ENCODE data around the gene IGFBP5. TPM values are rescaled to one million over a fixed set of nuclear protein-coding genes. Genes with fewer than 3 reads are reported as not detected.
A peak's percentile ranks its signal among the peaks of the same experiment; 100 is the strongest.

IGFBP5 gene
- total RNA-seq, 4 donors from 2014 or later: 313 to 1,402 (median 682) TPM

- 83 to 91% methylated on average over 3 to 4 of the region's 11 CpGs for WGBS, 2 donors (ENCODE audit: low coverage in 1 of 2)
- peak overlapping the region in 1 of 4 donors; percentile 28 for H3K27ac ChIP-seq
- ATAC-seq: no peak
Observed at GRCh38 chr2:216671081-216671411, 24.3 kb downstream of the IGFBP5 start.

GRCh38 chr2:216670266-216671080 lies 24.9 kb downstream of the IGFBP5 start:
- H3K27ac ChIP-seq: peak overlapping the region in 1 of 4 donors; percentile 28
- peaks cover 5 to 13% (median 5%) of the 10 kb centered on the region in 3 donors for H3K4me1 ChIP-seq
- peaks cover 0 to 26% of the 10 kb centered on the region in 2 donors for H3K36me3 ChIP-seq
- H3K27me3 ChIP-seq: no peaks in the 10 kb centered on the region
- TF ChIP-seq POLR2A (IDR thresholded peaks at IDR 0.05) (no peak), EP300 (IDR thresholded peaks at IDR 0.05) (no peak), POLR2AphosphoS5 (IDR thresholded peaks at IDR 0.05) (no peak), CTCF (IDR thresholded peaks at IDR 0.05) (no peak)
- no peak overlapping the region for H3K4me3 ChIP-seq
- 51 to 76% methylated on average over 7 to 10 of the region's 17 CpGs for WGBS, 2 donors (ENCODE audit: low coverage in 1 of 2)
- H3K9me3 ChIP-seq: no peaks in the 10 kb centered on the region
- no peak for ATAC-seq

More at GRCh38 chr2:216671081-216671411, 24.3 kb downstream of the IGFBP5 start:
- peaks cover 0 to 7% (median 0%) of the 10 kb centered on the region in 3 donors for H3K4me1 ChIP-seq
- H3K4me3 ChIP-seq: no peak overlapping the region
- H3K27me3 ChIP-seq: no peaks in the 10 kb centered on the region
- no peaks in the 10 kb centered on the region for H3K9me3 ChIP-seq
- TF ChIP-seq EP300 (IDR thresholded peaks at IDR 0.05) (no peak), POLR2AphosphoS5 (IDR thresholded peaks at IDR 0.05) (no peak), POLR2A (IDR thresholded peaks at IDR 0.05) (no peak), CTCF (IDR thresholded peaks at IDR 0.05) (no peak)
- H3K36me3 ChIP-seq: peaks cover 0 to 32% of the 10 kb centered on the region in 2 donors

DNA sequence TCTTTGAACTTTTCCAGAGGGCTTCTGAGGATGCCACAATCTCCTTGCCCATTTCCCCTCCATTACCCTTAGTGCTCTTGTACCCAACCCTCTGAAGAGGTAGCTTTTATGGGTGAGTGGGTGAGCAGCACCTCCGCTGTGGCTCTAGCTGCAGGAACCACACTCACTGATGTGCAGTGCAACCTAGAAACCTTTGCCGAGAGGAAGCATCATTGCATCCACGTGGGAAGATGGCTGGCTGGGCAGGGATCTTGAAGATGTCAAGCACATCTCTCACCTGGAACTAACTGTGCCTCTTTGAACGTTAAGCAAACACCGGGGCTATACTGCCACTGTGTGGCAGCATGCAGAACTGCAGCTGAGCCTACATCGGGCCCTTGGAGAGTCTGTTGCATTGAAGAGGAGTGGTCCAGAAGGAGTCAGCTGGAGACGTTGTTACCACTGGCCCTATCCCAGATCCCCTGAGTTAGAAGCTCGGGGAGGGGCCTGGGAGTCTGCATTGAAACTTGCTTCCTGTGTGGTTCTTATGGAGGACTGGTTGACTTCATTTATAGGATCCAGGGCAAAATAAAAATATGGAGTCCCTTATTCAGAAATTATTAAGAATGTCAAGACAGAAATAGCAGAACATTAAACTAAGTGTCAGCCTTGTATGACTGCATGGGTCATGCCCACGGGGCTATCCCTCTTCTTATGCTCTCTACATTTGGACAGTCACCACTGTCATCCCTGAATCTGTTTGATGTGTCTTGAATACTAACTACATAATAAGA lies 28.7 kb downstream of the IGFBP5 start:
- Histone ChIP-seq H3K36me3 (peaks cover 0 to 24% of the 10 kb centered on the region in 2 donors), H3K27ac (peak overlapping the region in 2 of 4 donors; percentile 63 to 75), H3K27me3 (no peaks in the 10 kb centered on the region), H3K4me3 (no peak overlapping the region), H3K4me1 (peaks cover 6 to 26% (median 15%) of the 10 kb centered on the region in 3 donors), H3K9me3 (no peaks in the 10 kb centered on the region)
- WGBS, 2 donors (ENCODE audit: low coverage in 1 of 2): 16 to 27% methylated on average over 5 to 7 of the region's 9 CpGs
- TF ChIP-seq POLR2AphosphoS5 (IDR thresholded peaks at IDR 0.05) (no peak), CTCF (IDR thresholded peaks at IDR 0.05) (peak in 3 of 4 experiments; percentile 98 to 99 (median 99))
- ATAC-seq: peak; percentile 46

GRCh38 chr2:216665717-216666116 lies 29.6 kb downstream of the IGFBP5 start:
- TF ChIP-seq CTCF (IDR thresholded peaks at IDR 0.05) (no peak), EP300 (IDR thresholded peaks at IDR 0.05) (no peak), POLR2AphosphoS5 (IDR thresholded peaks at IDR 0.05) (no peak), POLR2A (IDR thresholded peaks at IDR 0.05) (no peak)
- no peaks in the 10 kb centered on the region for H3K9me3 ChIP-seq

More at GRCh38 chr2:216665717-216666116, 29.6 kb downstream of the IGFBP5 start:
- Histone ChIP-seq H3K27ac (peak overlapping the region in 3 of 4 donors; percentile 63 to 75 (median 70)), H3K27me3 (no peaks in the 10 kb centered on the region), H3K4me1 (peaks cover 6 to 26% (median 15%) of the 10 kb centered on the region in 3 donors), H3K4me3 (no peak overlapping the region), H3K36me3 (peaks cover 0 to 34% of the 10 kb centered on the region in 2 donors)
- peak; percentile 9 for ATAC-seq
- WGBS, 2 donors (ENCODE audit: low coverage in 1 of 2): 40% methylated on average over 1 of the region's 12 CpGs; no CpG with 5 or more reads in 1 of the 2 donors

Measured in gastroesophageal sphincter (tissue), 4 donors.